ENCODE measurements around the gene MAML1. TPM values are rescaled to one million over a fixed set of nuclear protein-coding genes. Genes with fewer than 3 reads are reported as not detected.

The MAML1 gene
- total RNA-seq, 1 experiment from 2014 or later, result 42.2 TPM

DNA sequence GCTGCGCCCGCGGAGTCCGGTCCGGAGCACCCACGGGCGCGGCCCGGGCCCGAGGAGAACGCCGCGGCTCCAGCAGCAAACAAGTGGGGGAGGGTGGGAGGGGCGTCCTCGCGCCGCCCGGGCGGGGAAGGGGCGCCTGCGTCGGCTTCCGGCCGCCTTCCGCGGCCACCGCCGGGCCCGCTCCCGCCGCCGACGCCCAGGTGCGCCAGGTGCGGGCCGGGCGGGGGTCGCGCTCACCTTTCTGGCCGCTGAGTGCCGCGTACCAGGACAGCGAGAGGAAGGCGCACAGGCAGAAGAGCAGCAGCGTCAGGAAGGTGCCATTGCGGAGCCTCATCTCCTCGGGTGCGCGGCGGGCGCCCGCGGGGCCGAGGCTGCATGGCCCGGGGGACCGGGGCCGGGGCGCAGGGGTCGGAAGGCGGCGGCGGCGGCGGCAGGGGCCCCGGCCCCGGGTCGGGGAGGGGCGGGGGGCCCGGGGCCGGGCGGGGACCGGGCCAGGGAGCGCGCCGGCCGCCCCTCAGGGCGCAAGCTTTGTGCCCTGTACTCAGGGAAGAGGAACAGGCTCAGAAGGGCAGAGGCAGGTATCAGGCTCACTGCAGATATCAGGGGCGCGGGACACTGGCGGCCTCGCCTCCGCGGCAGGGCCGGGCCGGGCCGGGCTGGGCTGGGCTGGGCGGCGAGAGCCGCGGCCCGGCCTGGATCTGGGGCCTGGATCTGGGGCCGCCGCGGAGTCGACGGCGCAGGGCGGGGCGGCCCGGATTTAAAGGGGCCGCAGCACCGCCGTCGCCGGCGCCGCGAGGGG is 73.8 kb downstream of the MAML1 start, which contains the start of gene MGAT4B (continued):
- TF ChIP-seq KAT7 (CRISPR knock-in tag; IDR thresholded peaks at IDR 0.05; ENCODE audit: borderline replicate concordance), result no peak
- TF ChIP-seq, protein P1, sequence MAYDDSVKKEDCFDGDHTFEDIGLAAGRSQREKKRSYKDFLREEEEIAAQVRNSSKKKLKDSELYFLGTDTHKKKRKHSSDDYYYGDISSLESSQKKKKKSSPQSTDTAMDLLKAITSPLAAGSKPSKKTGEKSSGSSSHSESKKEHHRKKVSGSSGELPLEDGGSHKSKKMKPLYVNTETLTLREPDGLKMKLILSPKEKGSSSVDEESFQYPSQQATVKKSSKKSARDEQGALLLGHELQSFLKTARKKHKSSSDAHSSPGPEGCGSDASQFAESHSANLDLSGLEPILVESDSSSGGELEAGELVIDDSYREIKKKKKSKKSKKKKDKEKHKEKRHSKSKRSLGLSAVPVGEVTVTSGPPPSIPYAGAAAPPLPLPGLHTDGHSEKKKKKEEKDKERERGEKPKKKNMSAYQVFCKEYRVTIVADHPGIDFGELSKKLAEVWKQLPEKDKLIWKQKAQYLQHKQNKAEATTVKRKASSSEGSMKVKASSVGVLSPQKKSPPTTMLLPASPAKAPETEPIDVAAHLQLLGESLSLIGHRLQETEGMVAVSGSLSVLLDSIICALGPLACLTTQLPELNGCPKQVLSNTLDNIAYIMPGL (CRISPR knock-in tag; IDR thresholded peaks at IDR 0.05), result no peak
- no peak for TF ChIP-seq RELA (CRISPR knock-in tag; IDR thresholded peaks at IDR 0.05; ENCODE audit: borderline replicate concordance)
- TF ChIP-seq, protein P2, sequence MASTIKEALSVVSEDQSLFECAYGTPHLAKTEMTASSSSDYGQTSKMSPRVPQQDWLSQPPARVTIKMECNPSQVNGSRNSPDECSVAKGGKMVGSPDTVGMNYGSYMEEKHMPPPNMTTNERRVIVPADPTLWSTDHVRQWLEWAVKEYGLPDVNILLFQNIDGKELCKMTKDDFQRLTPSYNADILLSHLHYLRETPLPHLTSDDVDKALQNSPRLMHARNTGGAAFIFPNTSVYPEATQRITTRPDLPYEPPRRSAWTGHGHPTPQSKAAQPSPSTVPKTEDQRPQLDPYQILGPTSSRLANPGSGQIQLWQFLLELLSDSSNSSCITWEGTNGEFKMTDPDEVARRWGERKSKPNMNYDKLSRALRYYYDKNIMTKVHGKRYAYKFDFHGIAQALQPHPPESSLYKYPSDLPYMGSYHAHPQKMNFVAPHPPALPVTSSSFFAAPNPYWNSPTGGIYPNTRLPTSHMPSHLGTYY (CRISPR knock-in tag; IDR thresholded peaks at IDR 0.05), result no peak

GRCh38 chr5:179812135-179812825 is 79.7 kb downstream of the MAML1 start:
- Mint-ChIP-seq H3K9me3 (no peaks in the 10 kb centered on the region), H3K4me3 (no peak overlapping the region), H3K4me1 (peaks cover 22% of the 10 kb centered on the region), H3K27me3 (ENCODE audit: low read depth) (peaks cover 12% of the 10 kb centered on the region), H3K27ac (no peak overlapping the region), H3K36me3 (peaks cover 14% of the 10 kb centered on the region)
- DNase-seq (ENCODE audit: low spot score) (no peak), ATAC-seq (no peak)
- CTCF ChIA-PET, result no interaction called here
- no peak for TF ChIP-seq MYBL2 (CRISPR knock-in tag; IDR thresholded peaks at IDR 0.05)
- POLR2A ChIA-PET, result no interaction called here

DNA sequence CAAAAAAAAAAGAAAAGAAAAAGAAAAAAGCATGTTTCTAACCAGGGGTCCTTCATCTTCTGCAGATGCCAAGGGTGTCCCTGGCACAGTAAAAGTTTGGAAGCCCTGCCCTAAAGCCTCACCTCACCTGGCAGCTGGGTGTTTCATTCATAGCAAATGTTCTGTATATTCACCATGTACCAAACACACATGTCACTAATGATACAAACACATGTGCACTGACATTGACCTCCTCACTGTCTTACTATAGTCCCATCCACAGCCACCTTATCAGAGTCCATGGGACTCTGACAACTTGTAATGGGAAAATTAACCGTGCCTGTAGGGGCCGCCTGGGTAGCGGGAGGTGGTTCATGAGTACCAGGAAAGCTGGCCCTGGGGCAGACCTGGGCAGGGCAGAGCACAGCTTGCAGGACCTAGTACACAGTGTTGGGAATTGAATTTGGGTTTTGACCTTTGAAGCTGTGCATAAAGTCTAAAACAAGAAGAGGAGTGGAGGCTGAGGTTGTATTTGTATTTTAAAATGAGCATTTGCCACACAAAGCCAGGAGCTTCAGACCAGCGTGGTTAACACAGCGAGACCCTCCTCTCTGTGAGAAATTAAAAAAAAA is 80.5 kb downstream of the MAML1 start:
- CTCF ChIA-PET, result interaction anchor here (0.6 to 1.1 kb wide), 3 partner anchors 10 to 109 kb away, joined by 3 read pairs; no protein-coding TSS in a partner anchor
- POLR2A ChIA-PET, result no interaction called here
- no peak overlapping the region for H3K4me3 Mint-ChIP-seq
- TF ChIP-seq, protein P3, sequence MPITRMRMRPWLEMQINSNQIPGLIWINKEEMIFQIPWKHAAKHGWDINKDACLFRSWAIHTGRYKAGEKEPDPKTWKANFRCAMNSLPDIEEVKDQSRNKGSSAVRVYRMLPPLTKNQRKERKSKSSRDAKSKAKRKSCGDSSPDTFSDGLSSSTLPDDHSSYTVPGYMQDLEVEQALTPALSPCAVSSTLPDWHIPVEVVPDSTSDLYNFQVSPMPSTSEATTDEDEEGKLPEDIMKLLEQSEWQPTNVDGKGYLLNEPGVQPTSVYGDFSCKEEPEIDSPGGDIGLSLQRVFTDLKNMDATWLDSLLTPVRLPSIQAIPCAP (CRISPR knock-in tag; IDR thresholded peaks at IDR 0.05), result no peak
- TF ChIP-seq ZNF232 (CRISPR knock-in tag; IDR thresholded peaks at IDR 0.05) (no peak), NFYB (CRISPR knock-in tag; conservative IDR thresholded peaks at IDR 0.05; ENCODE audit: low read depth) (no peak), RELA (CRISPR knock-in tag; IDR thresholded peaks at IDR 0.05; ENCODE audit: borderline replicate concordance) (no peak), ETV6 (CRISPR knock-in tag; IDR thresholded peaks at IDR 0.05) (no peak), ZNF416 (CRISPR knock-in tag; IDR thresholded peaks at IDR 0.05) (no peak), ZNF671 (CRISPR knock-in tag; IDR thresholded peaks at IDR 0.05) (no peak), CTCF (IDR thresholded peaks at IDR 0.05) (no peak), HMGA2 (CRISPR knock-in tag; IDR thresholded peaks at IDR 0.05) (no peak), RORB (CRISPR knock-in tag; IDR thresholded peaks at IDR 0.05) (no peak), SOX15 (CRISPR knock-in tag; IDR thresholded peaks at IDR 0.05) (no peak)
- TF ChIP-seq, protein P4, sequence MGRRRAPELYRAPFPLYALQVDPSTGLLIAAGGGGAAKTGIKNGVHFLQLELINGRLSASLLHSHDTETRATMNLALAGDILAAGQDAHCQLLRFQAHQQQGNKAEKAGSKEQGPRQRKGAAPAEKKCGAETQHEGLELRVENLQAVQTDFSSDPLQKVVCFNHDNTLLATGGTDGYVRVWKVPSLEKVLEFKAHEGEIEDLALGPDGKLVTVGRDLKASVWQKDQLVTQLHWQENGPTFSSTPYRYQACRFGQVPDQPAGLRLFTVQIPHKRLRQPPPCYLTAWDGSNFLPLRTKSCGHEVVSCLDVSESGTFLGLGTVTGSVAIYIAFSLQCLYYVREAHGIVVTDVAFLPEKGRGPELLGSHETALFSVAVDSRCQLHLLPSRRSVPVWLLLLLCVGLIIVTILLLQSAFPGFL (CRISPR knock-in tag; IDR thresholded peaks at IDR 0.05; ENCODE audit: borderline replicate concordance), result no peak
- TF ChIP-seq, protein P5, sequence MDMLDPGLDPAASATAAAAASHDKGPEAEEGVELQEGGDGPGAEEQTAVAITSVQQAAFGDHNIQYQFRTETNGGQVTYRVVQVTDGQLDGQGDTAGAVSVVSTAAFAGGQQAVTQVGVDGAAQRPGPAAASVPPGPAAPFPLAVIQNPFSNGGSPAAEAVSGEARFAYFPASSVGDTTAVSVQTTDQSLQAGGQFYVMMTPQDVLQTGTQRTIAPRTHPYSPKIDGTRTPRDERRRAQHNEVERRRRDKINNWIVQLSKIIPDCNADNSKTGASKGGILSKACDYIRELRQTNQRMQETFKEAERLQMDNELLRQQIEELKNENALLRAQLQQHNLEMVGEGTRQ (CRISPR knock-in tag; IDR thresholded peaks at IDR 0.05), result no peak
- TF ChIP-seq, protein P6, sequence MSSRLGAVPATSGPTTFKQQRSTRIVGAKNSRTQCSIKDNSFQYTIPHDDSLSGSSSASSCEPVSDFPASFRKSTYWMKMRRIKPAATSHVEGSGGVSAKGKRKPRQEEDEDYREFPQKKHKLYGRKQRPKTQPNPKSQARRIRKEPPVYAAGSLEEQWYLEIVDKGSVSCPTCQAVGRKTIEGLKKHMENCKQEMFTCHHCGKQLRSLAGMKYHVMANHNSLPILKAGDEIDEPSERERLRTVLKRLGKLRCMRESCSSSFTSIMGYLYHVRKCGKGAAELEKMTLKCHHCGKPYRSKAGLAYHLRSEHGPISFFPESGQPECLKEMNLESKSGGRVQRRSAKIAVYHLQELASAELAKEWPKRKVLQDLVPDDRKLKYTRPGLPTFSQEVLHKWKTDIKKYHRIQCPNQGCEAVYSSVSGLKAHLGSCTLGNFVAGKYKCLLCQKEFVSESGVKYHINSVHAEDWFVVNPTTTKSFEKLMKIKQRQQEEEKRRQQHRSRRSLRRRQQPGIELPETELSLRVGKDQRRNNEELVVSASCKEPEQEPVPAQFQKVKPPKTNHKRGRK (CRISPR knock-in tag; IDR thresholded peaks at IDR 0.05; ENCODE audit: borderline replicate concordance), result no peak
- TF ChIP-seq, protein P7, sequence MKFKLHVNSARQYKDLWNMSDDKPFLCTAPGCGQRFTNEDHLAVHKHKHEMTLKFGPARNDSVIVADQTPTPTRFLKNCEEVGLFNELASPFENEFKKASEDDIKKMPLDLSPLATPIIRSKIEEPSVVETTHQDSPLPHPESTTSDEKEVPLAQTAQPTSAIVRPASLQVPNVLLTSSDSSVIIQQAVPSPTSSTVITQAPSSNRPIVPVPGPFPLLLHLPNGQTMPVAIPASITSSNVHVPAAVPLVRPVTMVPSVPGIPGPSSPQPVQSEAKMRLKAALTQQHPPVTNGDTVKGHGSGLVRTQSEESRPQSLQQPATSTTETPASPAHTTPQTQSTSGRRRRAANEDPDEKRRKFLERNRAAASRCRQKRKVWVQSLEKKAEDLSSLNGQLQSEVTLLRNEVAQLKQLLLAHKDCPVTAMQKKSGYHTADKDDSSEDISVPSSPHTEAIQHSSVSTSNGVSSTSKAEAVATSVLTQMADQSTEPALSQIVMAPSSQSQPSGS (CRISPR knock-in tag; IDR thresholded peaks at IDR 0.05; ENCODE audit: borderline replicate concordance, low read depth), result no peak

More for the DNA sequence above, 80.5 kb downstream of the MAML1 start:
- H3K4me1 Mint-ChIP-seq, result peaks cover 28% of the 10 kb centered on the region
- no peak for DNase-seq (ENCODE audit: low spot score)
- peaks cover 14% of the 10 kb centered on the region for H3K36me3 Mint-ChIP-seq
- no peaks in the 10 kb centered on the region for H3K9me3 Mint-ChIP-seq
- no peak for ATAC-seq
- peaks cover 20% of the 10 kb centered on the region for H3K27me3 Mint-ChIP-seq (ENCODE audit: low read depth)
- no peak overlapping the region for H3K27ac Mint-ChIP-seq

Data from WTC11 (cell line).